Endothelial cell of umbilical vein (primary cell): Measurements from ENCODE around the gene CPT2. TPM values are rescaled to one million over a fixed set of nuclear protein-coding genes. Genes with fewer than 3 reads are reported as not detected.
"Not testable (repeated sequence)": the region's sequence is repeated elsewhere in the genome, so short reads cannot be mapped to it uniquely, and the experiment has no call there.

Source experiments
- BruUV-seq: library from RNA; stranded (reverse); fragments of 400-500 nt; replicated peaks from 2 replicates; lab custom pipeline; 2021; lab: Mats Ljungman, UMichigan
- CTCF ChIA-PET: fragments of 300-600, 350-600 bp; sonication (Branson Sonifier 250); formaldehyde crosslinking; loops from one replicate; lab custom pipeline; 2021; ENCODE audit warnings: antibody characterized with exemption, inconsistent platforms; lab: Charles Lee
- POLR2A ChIA-PET: fragments of 300-600, 350-600 bp; sonication (Branson Sonifier 250); formaldehyde crosslinking; loops from one replicate; lab custom pipeline; 2021; ENCODE audit warnings: antibody characterized with exemption, inconsistent platforms; lab: Charles Lee
- DNase-seq: peaks from one replicate; pipeline ENCODE4 v3.0.0-alpha.2; 2011; ENCODE audit warnings: low read depth, low spot score
- FAIRE-seq: peaks from 2 replicates; lab custom pipeline; 2011; peaks lifted over from hg19 to GRCh38; lab: Jason Lieb, UNC
- H2AFZ ChIP-seq: 2 replicates; pipeline ENCODE4 v1.6.0; 2012; ENCODE audit warnings: low read depth, low read length, control low read depth, inconsistent platforms
- H3K27ac ChIP-seq: 2 replicates; pipeline ENCODE4 v1.5.1; 2011; ENCODE audit warnings: low read depth, mild to moderate bottlenecking, control low read depth, low read length, moderate library complexity; ENCODE audit not compliant: insufficient read depth
- H3K27me3 ChIP-seq, 2 experiments: 2 replicates each; pipeline versions ENCODE4 v1.6.0 to v1.6.1; 2011; ENCODE audit warnings: low read length in 2 of 2, mixed read lengths in 1 of 2; ENCODE audit not compliant: control insufficient read depth in 2 of 2, insufficient read depth in 2 of 2
- H3K36me3 ChIP-seq, 2 experiments: 2 replicates in 1 of 2; 3 replicates in 1 of 2; pipeline ENCODE4 v1.5.1; 2011; ENCODE audit warnings: low read length in 2 of 2, mild to moderate bottlenecking in 1 of 2, moderate library complexity in 1 of 2; ENCODE audit not compliant: control insufficient read depth in 2 of 2, insufficient read depth in 2 of 2; ENCODE audit errors: extremely low read depth in 1 of 2
- H3K4me1 ChIP-seq: 3 replicates; pipeline ENCODE4 v1.5.1; 2011; ENCODE audit warnings: mild to moderate bottlenecking, low read length; ENCODE audit not compliant: control insufficient read depth, insufficient read depth; ENCODE audit errors: extremely low read depth
- H3K4me2 ChIP-seq: 2 replicates; pipeline ENCODE4 v1.6.1; 2011; ENCODE audit warnings: low read length, control low read depth, mixed read lengths; ENCODE audit not compliant: insufficient read depth
- H3K4me3 ChIP-seq, 3 experiments: fragments of 200-600 bp in 1 of 3; sonication (generic), shearing (Covaris generic) in 1 of 3; replicated peaks in 1 of 3; 2 replicates each; pipeline ENCODE4 v1.5.1; 2011 to 2016; ENCODE audit warnings: control low read depth in 3 of 3, low read length in 3 of 3, mild to moderate bottlenecking in 2 of 3, inconsistent platforms in 1 of 3, low read depth in 1 of 3, moderate library complexity in 1 of 3; ENCODE audit not compliant: insufficient read depth in 1 of 3
- H3K79me2 ChIP-seq: 2 replicates; pipeline ENCODE4 v1.6.0; 2012; ENCODE audit warnings: low read length, inconsistent platforms; ENCODE audit not compliant: control insufficient read depth, insufficient read depth
- H3K9ac ChIP-seq: replicated peaks from 2 replicates; pipeline ENCODE3; 2011; ENCODE audit warnings: low read length, control low read depth; ENCODE audit not compliant: insufficient read depth; ENCODE audit errors: extremely low read depth
- H3K9me1 ChIP-seq: replicated peaks from 3 replicates; pipeline ENCODE4 v1.6.0; 2011; ENCODE audit warnings: mild to moderate bottlenecking, low read length; ENCODE audit not compliant: control insufficient read depth, insufficient read depth; ENCODE audit errors: extremely low read depth
- H3K9me3 ChIP-seq: replicated peaks from 2 replicates; pipeline ENCODE4 v1.5.1; 2012; ENCODE audit warnings: low read length, inconsistent platforms; ENCODE audit not compliant: control insufficient read depth, insufficient read depth
- H4K20me1 ChIP-seq: replicated peaks from 2 replicates; pipeline ENCODE3; 2011; ENCODE audit warnings: mild to moderate bottlenecking, low read length; ENCODE audit not compliant: control insufficient read depth, insufficient read depth; ENCODE audit errors: extremely low read depth
- EZH2 ChIP-seq: IDR thresholded peaks from 2 replicates; pipeline ENCODE4 v1.6.1; 2012; ENCODE audit warnings: borderline replicate concordance, low read depth, mild to moderate bottlenecking, moderate library complexity, low read length, inconsistent platforms; ENCODE audit not compliant: severe bottlenecking
- FOS ChIP-seq: IDR thresholded peaks from 2 replicates; pipeline ENCODE4 v1.6.1; 2011; ENCODE audit warnings: mild to moderate bottlenecking, low read length, moderate library complexity, borderline replicate concordance; ENCODE audit not compliant: insufficient read depth
- JUN ChIP-seq: IDR thresholded peaks from 2 replicates; pipeline ENCODE4 v1.6.1; 2011; ENCODE audit warnings: borderline replicate concordance, low read depth; ENCODE audit not compliant: insufficient read length, insufficient read depth
- POLR2A ChIP-seq: IDR thresholded peaks from 2 replicates; pipeline ENCODE4 v1.6.1; 2012; ENCODE audit warnings: low read depth, mild to moderate bottlenecking, control low read depth, low read length
- POLR2AphosphoS5 ChIP-seq: IDR thresholded peaks from 2 replicates; pipeline ENCODE4 v1.6.1; 2012; ENCODE audit warnings: low read depth, mild to moderate bottlenecking, control low read depth, low read length, moderate library complexity; ENCODE audit not compliant: insufficient read depth
- dilution Hi-C: fragments of 300-500 bp; cut with MboI; formaldehyde crosslinking; loops from one replicate; pipeline ENCODE4 v1.15.0; 2019; ENCODE audit warnings: low sequenced_read_pairs; ENCODE audit not compliant: extremely low pct_ligation_motif_present
- intact Hi-C: fragments of 100-400 bp; cut with micrococcal nuclease; formaldehyde crosslinking; loops from one replicate; pipeline ENCODE4 v1.10.0; 2022
- polyA plus RNA-seq, 4 experiments: library from polyadenylated mRNA; depleted of rRNA in 3 of 4; stranded (reverse) in 3 of 4; unstranded in 1 of 4; fragments of >200 nt; gene quantifications; 2 replicates each; pipeline versions ENCODE4 v1.2.1 to v1.2.3, GENCODE V29; 2011 to 2012; ENCODE audit warnings: missing spikeins in 1 of 4
- total RNA-seq: library from RNA; stranded (reverse); gene quantifications from 2 replicates; pipeline ENCODE4 v1.2.3, GENCODE V29; 2021

The CPT2 gene
- total and polyA plus RNA-seq, 2 donors (not counting 3 experiments of a cell fraction or from before 2014, with no cell fraction given): 10.6 to 11.6 TPM

DNA sequence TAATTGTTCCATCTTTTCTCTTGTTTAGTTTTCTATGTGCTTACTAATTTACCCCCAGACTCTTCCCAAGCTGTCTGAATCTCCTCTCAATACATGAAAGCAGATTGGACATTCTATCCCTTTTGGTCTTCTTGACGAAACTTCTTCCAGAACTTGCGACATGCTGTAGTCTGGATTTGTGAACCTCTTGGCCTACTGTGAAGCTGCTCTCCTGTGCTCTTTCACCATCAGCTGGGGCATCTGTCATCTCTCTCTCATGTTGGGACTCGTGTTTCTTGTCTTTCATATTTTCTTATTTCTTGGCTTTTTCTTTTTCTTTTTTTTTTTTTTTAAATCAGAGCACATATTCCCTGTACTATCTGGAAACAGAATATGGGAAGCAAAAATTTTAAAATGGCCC lies 6.8 kb downstream of the CPT2 start:
- Histone ChIP-seq H4K20me1 (no peaks in the 10 kb centered on the region), H3K9me3 (no peaks in the 10 kb centered on the region), H2AFZ (no peak overlapping the region), H3K9ac (no peak overlapping the region), H3K36me3 (peaks cover 3 to 9% of the 10 kb centered on the region in 2 experiments), H3K9me1 (no peaks in the 10 kb centered on the region), H3K4me3 (no peak overlapping the region), H3K4me2 (no peak overlapping the region), H3K4me1 (no peaks in the 10 kb centered on the region), H3K79me2 (no peaks in the 10 kb centered on the region), H3K27ac (no peak overlapping the region), H3K27me3 (no peaks in the 10 kb centered on the region)
- TF ChIP-seq POLR2A (no peak), EZH2 (no peak), FOS (no peak), POLR2AphosphoS5 (no peak), JUN (no peak)
- dilution Hi-C loops: no loop called here
- DNase-seq (no peak), FAIRE-seq (no peak)
- no TSS peak for BruUV-seq
- CTCF ChIA-PET: interaction anchor here (0.8 kb wide), 1 partner anchor 9 kb away, joined by 3 read pairs; no protein-coding TSS in a partner anchor
- intact Hi-C loops: no loop called here
- POLR2A ChIA-PET: no interaction called here

DNA sequence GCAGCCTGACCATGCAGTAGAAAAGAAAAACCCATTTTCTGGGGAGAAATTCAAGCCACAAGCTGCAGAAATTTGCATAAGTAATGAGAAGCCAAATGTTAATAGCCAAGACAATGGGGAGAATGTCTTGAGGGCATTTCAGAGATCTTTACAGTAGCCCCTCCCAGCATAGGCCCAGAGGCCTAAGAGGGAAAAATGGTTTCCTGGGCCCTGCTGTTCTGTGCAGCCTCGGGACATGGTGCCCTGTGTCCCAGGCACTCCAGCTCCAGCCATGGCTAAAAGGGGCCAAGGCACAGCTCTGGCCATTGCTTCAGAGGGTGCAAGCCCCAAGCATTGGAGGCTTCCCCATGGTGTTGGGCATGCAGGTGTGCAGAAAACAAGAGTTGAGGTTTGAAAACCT lies 8.9 kb downstream of the CPT2 start:
- DNase-seq, H3K27ac ChIP-seq, H4K20me1 ChIP-seq, BruUV-seq, dilution Hi-C loops, H3K4me1 ChIP-seq, FAIRE-seq, H2AFZ ChIP-seq, CTCF ChIA-PET, intact Hi-C loops, H3K9me1 ChIP-seq, POLR2A ChIA-PET, H3K4me2 ChIP-seq, H3K27me3 ChIP-seq, H3K9me3 ChIP-seq, H3K79me2 ChIP-seq, H3K9ac ChIP-seq, H3K4me3 ChIP-seq: not testable (repeated sequence)
- peaks cover 6 to 15% of the 10 kb centered on the region in 2 experiments for H3K36me3 ChIP-seq

DNA sequence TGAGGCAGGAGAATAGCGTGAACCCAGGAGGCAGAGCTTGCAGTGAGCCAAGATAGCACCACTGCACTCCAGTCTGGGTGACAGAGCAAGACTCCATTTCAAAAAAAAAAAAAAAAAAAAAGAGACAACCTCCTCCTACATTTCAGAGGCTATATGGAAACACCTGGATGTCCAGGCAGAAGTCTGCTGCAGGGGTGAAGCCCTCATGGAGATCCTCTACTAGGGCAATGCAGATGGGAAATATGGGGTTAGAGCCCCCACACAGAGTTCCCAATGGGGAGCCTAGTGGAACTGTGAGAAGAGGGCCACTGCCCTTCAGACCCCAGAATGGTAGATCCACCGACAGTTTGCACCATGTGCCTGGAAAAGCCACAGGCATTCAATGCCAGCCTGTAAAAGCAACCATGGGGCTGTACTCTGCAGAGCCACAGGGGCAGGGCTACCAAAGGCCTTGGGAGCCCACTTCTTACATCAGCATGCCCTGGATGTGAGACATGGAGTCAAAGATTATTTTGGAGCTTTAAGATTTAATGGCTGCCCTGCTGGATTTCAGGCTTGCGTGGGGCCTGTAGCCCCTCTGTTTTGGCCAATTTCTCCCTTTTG lies 9.6 kb downstream of the CPT2 start:
- H3K9ac ChIP-seq, H4K20me1 ChIP-seq, DNase-seq, H3K4me1 ChIP-seq, dilution Hi-C loops, intact Hi-C loops, H3K4me3 ChIP-seq, BruUV-seq, H3K79me2 ChIP-seq, CTCF ChIA-PET, H3K9me1 ChIP-seq, POLR2A ChIA-PET, H3K9me3 ChIP-seq, FAIRE-seq, H3K4me2 ChIP-seq, H3K27ac ChIP-seq, H2AFZ ChIP-seq, H3K27me3 ChIP-seq: not testable (repeated sequence)
- peaks cover 9 to 20% of the 10 kb centered on the region in 2 experiments for H3K36me3 ChIP-seq
